Stimulated activated naive CD4-positive, alpha-beta T cell (primary cell): Measurements from ENCODE around the gene PREX1.

Experiments used
- DNase-seq, 6 experiments: peaks; one replicate each; lab custom pipeline; 2025; lab: John Stamatoyannopoulos, UW

Gene PREX1

GRCh38 chr20:48697845-48698491 is 129.8 kb downstream of the PREX1 start:
- no peak for DNase-seq

GRCh38 chr20:48696671-48697070 is 131.1 kb downstream of the PREX1 start:
- no peak for DNase-seq

GRCh38 chr20:48695738-48696137 is 132.1 kb downstream of the PREX1 start:
- no peak for DNase-seq

- DNase-seq: no peak
These were observed 132.5 kb downstream of the PREX1 start for GRCh38 chr20:48695255-48695654.

GRCh38 chr20:48694381-48694865 is 133.4 kb downstream of the PREX1 start:
- no peak for DNase-seq

GRCh38 chr20:48691523-48691922 is 136.3 kb downstream of the PREX1 start:
- no peak for DNase-seq

GRCh38 chr20:48690888-48691287 is 136.9 kb downstream of the PREX1 start:
- no peak for DNase-seq

GRCh38 chr20:48689874-48690571 is 137.8 kb downstream of the PREX1 start:
- DNase-seq: no peak

GRCh38 chr20:48689388-48689787 is 138.4 kb downstream of the PREX1 start:
- DNase-seq: no peak

- no peak for DNase-seq
These were observed 139.2 kb downstream of the PREX1 start for GRCh38 chr20:48688579-48688978.

GRCh38 chr20:48687117-48687800 is 140.5 kb downstream of the PREX1 start:
- no peak for DNase-seq

- DNase-seq: no peak
These were observed 141.3 kb downstream of the PREX1 start for GRCh38 chr20:48686238-48687116.

- no peak for DNase-seq
These were observed 142.5 kb downstream of the PREX1 start for GRCh38 chr20:48685300-48685699.

GRCh38 chr20:48684501-48685041 is 143.2 kb downstream of the PREX1 start:
- no peak for DNase-seq

GRCh38 chr20:48683467-48684175 is 144.2 kb downstream of the PREX1 start:
- no peak for DNase-seq

- no peak for DNase-seq
These were observed 145.1 kb downstream of the PREX1 start for GRCh38 chr20:48682529-48683363.

- no peak for DNase-seq
These were observed 145.8 kb downstream of the PREX1 start for GRCh38 chr20:48681873-48682426.

- DNase-seq: no peak
These were observed 146.5 kb downstream of the PREX1 start for GRCh38 chr20:48681201-48681872.

GRCh38 chr20:48680650-48681049 is 147.1 kb downstream of the PREX1 start:
- no peak for DNase-seq
